Progenitor cell of endocrine pancreas (in vitro differentiated cells): ENCODE measurements around the gene DNAJA3. TPM values are rescaled to one million over a fixed set of nuclear protein-coding genes. Genes with fewer than 3 reads are reported as not detected.
A peak's percentile ranks its signal among the peaks of the same experiment; 100 is the strongest.

ENCODE experiments used
- DNase-seq: peaks from one replicate; pipeline ENCODE4 v3.0.0; 2021; ENCODE audit warnings: low spot score; ENCODE audit not compliant: unreplicated experiment
- H3K27ac Mint-ChIP-seq: 2 replicates; pipeline ENCODE4 v1.8.0; 2021; ENCODE audit warnings: mild to moderate bottlenecking, moderate library complexity, mixed read lengths
- H3K27me3 Mint-ChIP-seq: 2 replicates; pipeline ENCODE4 v1.8.0; 2021; ENCODE audit warnings: mixed read lengths
- H3K36me3 Mint-ChIP-seq: 2 replicates; pipeline ENCODE4 v1.8.0; 2022; ENCODE audit warnings: mixed read lengths; ENCODE audit not compliant: insufficient read depth
- H3K4me1 Mint-ChIP-seq: 2 replicates; pipeline ENCODE4 v1.8.0; 2021; ENCODE audit warnings: low read depth, mixed read lengths
- H3K4me3 Mint-ChIP-seq: 2 replicates; pipeline ENCODE4 v1.8.0; 2021; ENCODE audit warnings: low read depth, mild to moderate bottlenecking, moderate library complexity, mixed read lengths
- H3K9me3 Mint-ChIP-seq: 2 replicates; pipeline ENCODE4 v1.8.0; 2021; ENCODE audit warnings: low read depth, mixed read lengths
- CTCF ChIP-seq: fragments of 200-600 bp; sonication (generic); IDR thresholded peaks from one replicate; pipeline ENCODE4 v1.5.0; 2021; ENCODE audit warnings: antibody characterized with exemption, mild to moderate bottlenecking; ENCODE audit not compliant: unreplicated experiment
- total RNA-seq: library from RNA; stranded (reverse); gene quantifications from 2 replicates; pipeline ENCODE4 v1.2.1, GENCODE V29; 2021

The DNAJA3 gene
- total RNA-seq, 1 donor from 2014 or later: 42.3 TPM

- TF ChIP-seq CTCF: no peak
- H3K27me3 Mint-ChIP-seq: peaks cover 4% of the 10 kb centered on the region
- H3K9me3 Mint-ChIP-seq: no peaks in the 10 kb centered on the region
- H3K4me3 Mint-ChIP-seq: no peak overlapping the region
- DNase-seq: no peak
- H3K36me3 Mint-ChIP-seq: no peaks in the 10 kb centered on the region
- peaks cover 7% of the 10 kb centered on the region for H3K4me1 Mint-ChIP-seq
- no peak overlapping the region for H3K27ac Mint-ChIP-seq
Observed at GRCh38 chr16:4410335-4411075, 15.2 kb upstream of the DNAJA3 start.

GRCh38 chr16:4411684-4412083 is 14.0 kb upstream of the DNAJA3 start:
- no peak for DNase-seq
- H3K4me1 Mint-ChIP-seq: peaks cover 9% of the 10 kb centered on the region

GRCh38 chr16:4412159-4412558 is 13.5 kb upstream of the DNAJA3 start:
- Mint-ChIP-seq H3K4me3 (no peak overlapping the region), H3K4me1 (peaks cover 9% of the 10 kb centered on the region), H3K27me3 (peaks cover 4% of the 10 kb centered on the region), H3K27ac (no peak overlapping the region), H3K36me3 (no peaks in the 10 kb centered on the region), H3K9me3 (no peaks in the 10 kb centered on the region)
- DNase-seq: no peak
- no peak for TF ChIP-seq CTCF

More at GRCh38 chr16:4411684-4412083, 14.0 kb upstream of the DNAJA3 start:
- no peaks in the 10 kb centered on the region for H3K36me3 Mint-ChIP-seq
- TF ChIP-seq CTCF: no peak
- H3K27ac Mint-ChIP-seq: no peak overlapping the region
- peaks cover 4% of the 10 kb centered on the region for H3K27me3 Mint-ChIP-seq
- no peak overlapping the region for H3K4me3 Mint-ChIP-seq
- H3K9me3 Mint-ChIP-seq: no peaks in the 10 kb centered on the region

- H3K9me3 Mint-ChIP-seq: no peaks in the 10 kb centered on the region
- no peaks in the 10 kb centered on the region for H3K36me3 Mint-ChIP-seq
- TF ChIP-seq CTCF: no peak
- H3K27ac Mint-ChIP-seq: no peak overlapping the region
- peaks cover 7% of the 10 kb centered on the region for H3K27me3 Mint-ChIP-seq
- no peak overlapping the region for H3K4me3 Mint-ChIP-seq
- peaks cover 9% of the 10 kb centered on the region for H3K4me1 Mint-ChIP-seq
- no peak for DNase-seq
Observed at GRCh38 chr16:4412854-4413253, 12.8 kb upstream of the DNAJA3 start.

GRCh38 chr16:4414187-4414917 is 11.3 kb upstream of the DNAJA3 start:
- H3K36me3 Mint-ChIP-seq: no peaks in the 10 kb centered on the region
- H3K4me1 Mint-ChIP-seq: peaks cover 9% of the 10 kb centered on the region
- no peak for DNase-seq
- peak overlapping the region; percentile 46 for H3K4me3 Mint-ChIP-seq
- H3K27ac Mint-ChIP-seq: no peak overlapping the region
- H3K9me3 Mint-ChIP-seq: no peaks in the 10 kb centered on the region
- TF ChIP-seq CTCF: no peak
- H3K27me3 Mint-ChIP-seq: peaks cover 11% of the 10 kb centered on the region
